Kidney (tissue), 14 donors: ENCODE data around the gene CLIC5. TPM values are rescaled to one million over a fixed set of nuclear protein-coding genes. Genes with fewer than 3 reads are reported as not detected.

ENCODE experiments used
- DNase-seq, 5 donors: peaks; one replicate each; pipeline ENCODE4 v3.0.0-alpha.2; 2013 to 2020
- FAIRE-seq: peaks from 2 replicates; lab custom pipeline; 2012; peaks lifted over from hg19 to GRCh38; lab: Jason Lieb, UNC
- H3K27ac ChIP-seq, 2 donors: one replicate each; pipeline ENCODE4 v1.7.0; 2013; ENCODE audit warnings: low read depth in 2 of 2, low read length in 2 of 2, inconsistent platforms in 1 of 2
- H3K27me3 ChIP-seq: one replicate; pipeline ENCODE4 v1.7.1; 2013; ENCODE audit warnings: low read length, inconsistent platforms; ENCODE audit not compliant: control insufficient read depth, insufficient read depth
- H3K36me3 ChIP-seq, 3 donors: one replicate each; pipeline versions ENCODE4 v1.7.0 to v1.7.1; 2013; ENCODE audit warnings: low read length in 3 of 3, control low read depth in 1 of 3, inconsistent platforms in 1 of 3; ENCODE audit not compliant: insufficient read depth in 3 of 3, control insufficient read depth in 2 of 3
- H3K4me1 ChIP-seq, 3 donors: one replicate each; pipeline versions ENCODE4 v1.7.0 to v1.7.1; 2013; ENCODE audit warnings: low read length in 3 of 3, inconsistent platforms in 1 of 3, low read depth in 1 of 3; ENCODE audit not compliant: control insufficient read depth in 2 of 3, insufficient read depth in 2 of 3
- H3K4me3 ChIP-seq, 3 donors: one replicate each; pipeline versions ENCODE4 v1.7.0 to v1.8.1; 2013; ENCODE audit warnings: low read length in 3 of 3, control low read depth in 1 of 3, inconsistent platforms in 1 of 3
- H3K9ac ChIP-seq, 3 donors: one replicate each; pipeline versions ENCODE4 v1.7.0 to v1.7.1; 2013; ENCODE audit warnings: low read length in 3 of 3, control low read depth in 1 of 3, inconsistent platforms in 1 of 3
- H3K9me3 ChIP-seq, 3 donors: one replicate each; pipeline versions ENCODE4 v1.7.0 to v1.7.1; 2013; ENCODE audit warnings: low read length in 3 of 3, control low read depth in 1 of 3, inconsistent platforms in 1 of 3; ENCODE audit not compliant: control insufficient read depth in 2 of 3, insufficient read depth in 1 of 3
- CTCF ChIP-seq: IDR thresholded peaks from 3 replicates; pipeline ENCODE4 v1.5.1; 2012; ENCODE audit warnings: mild to moderate bottlenecking, moderate library complexity, borderline replicate concordance; ENCODE audit not compliant: insufficient read depth; ENCODE audit errors: extremely low read depth
- intact Hi-C: fragments of 100-400 bp; cut with DNase I; formaldehyde crosslinking; loops from one replicate; pipeline ENCODE4 v1.11.1; 2022
- polyA plus RNA-seq: library from polyadenylated mRNA; stranded (reverse); fragments of 350-450 nt; fragmentation: Illumina TruSeq; extraction: RNeasy Lipid Tissue Mini Kit (QIAGEN cat#74804); gene quantifications from one replicate; pipeline ENCODE4 v1.2.3, GENCODE V29; 2014; ENCODE audit warnings: low read depth, low replicate concordance; ENCODE audit not compliant: insufficient read depth
- total RNA-seq: library from RNA; stranded (reverse); fragmentation: NEBNext Ultra II Directional; extraction: Animal tissue kit (Norgen Biotek cat#: 25700); gene quantifications from one replicate; pipeline ENCODE4 v1.2.1, GENCODE V29; 2021
- donor health status: control.
- donor health status: control.
- donor health status: control.
- donor health status: control.
- donor health status: control.
- donor health status: DM: yes; HTN: yes; CAD: no.
- donor health status: Normal renal cell carcinoma (clear cell type).

The CLIC5 gene
- total and polyA plus RNA-seq, 2 donors from 2014 or later: 7.4 to 54.3 TPM

- intact Hi-C loops: no loop called here
- H3K9me3 ChIP-seq: no peaks in the 10 kb centered on the region
- FAIRE-seq (no peak), DNase-seq (no peak)
- H3K27me3 ChIP-seq: no peaks in the 10 kb centered on the region
- no peak overlapping the region for H3K4me3 ChIP-seq
- no peak overlapping the region for H3K9ac ChIP-seq
- H3K36me3 ChIP-seq: no peaks in the 10 kb centered on the region
- no peak overlapping the region for H3K27ac ChIP-seq
- peaks cover 0 to 9% (median 4%) of the 10 kb centered on the region in 3 donors for H3K4me1 ChIP-seq
- no peak for TF ChIP-seq CTCF
Measured at GRCh38 chr6:45955597-45955996, 60.1 kb downstream of the CLIC5 start.

- Histone ChIP-seq H3K4me1 (peaks cover 0 to 9% (median 2%) of the 10 kb centered on the region in 3 donors), H3K9ac (no peak overlapping the region), H3K27ac (no peak overlapping the region), H3K4me3 (no peak overlapping the region), H3K27me3 (no peaks in the 10 kb centered on the region), H3K36me3 (no peaks in the 10 kb centered on the region), H3K9me3 (no peaks in the 10 kb centered on the region)
- no peak for TF ChIP-seq CTCF
- DNase-seq: no peak
- no peak for FAIRE-seq
- intact Hi-C loops: no loop called here
Measured at GRCh38 chr6:45952546-45952945, 63.1 kb downstream of the CLIC5 start.

- no peak for DNase-seq
- no peak overlapping the region for H3K9ac ChIP-seq
- intact Hi-C loops: no loop called here
- no peak for TF ChIP-seq CTCF
- no peak overlapping the region for H3K27ac ChIP-seq
- no peaks in the 10 kb centered on the region for H3K9me3 ChIP-seq
- H3K4me3 ChIP-seq: no peak overlapping the region
- peaks cover 0 to 9% (median 2%) of the 10 kb centered on the region in 3 donors for H3K4me1 ChIP-seq
- no peaks in the 10 kb centered on the region for H3K36me3 ChIP-seq
- no peak for FAIRE-seq
- no peaks in the 10 kb centered on the region for H3K27me3 ChIP-seq
Measured at GRCh38 chr6:45952168-45952529, 63.5 kb downstream of the CLIC5 start.
